Naive thymus-derived CD8-positive, alpha-beta T cell (primary cell): Measurements from ENCODE around the gene SLC25A45. TPM values are rescaled to one million over a fixed set of nuclear protein-coding genes. Genes with fewer than 3 reads are reported as not detected.
A peak's percentile ranks its signal among the peaks of the same experiment; 100 is the strongest.

ENCODE experiments used
- ATAC-seq, 2 donors: fragments of 150-1000 bp; cut with Tn5 transposase in 1 of 2; sonication (Bioruptor Pico), chemical (Tn5 transposase) in 1 of 2; 1 replicate in 1 of 2; 2 replicates in 1 of 2; pipeline ENCODE4 v1.10.0; 2021; ENCODE audit warnings: mild to moderate bottlenecking in 2 of 2, moderate library complexity in 2 of 2
- POLR2A ChIA-PET: fragments of 350-600 bp; sonication (Branson Sonifier 250); formaldehyde crosslinking; loops from one replicate; lab custom pipeline; 2021; ENCODE audit warnings: antibody characterized with exemption; lab: Charles Lee
- DNase-seq, 10 donors: peaks; one replicate each; pipeline versions ENCODE4 v3.0.0 to v3.0.0-alpha.2; 2020 to 2022
- H3K27ac Mint-ChIP-seq, 10 donors: one replicate each; pipeline ENCODE4 v1.8.0; 2020 to 2022; ENCODE audit warnings: mild to moderate bottlenecking in 10 of 10, mixed read lengths in 10 of 10, moderate library complexity in 4 of 10, inconsistent platforms in 1 of 10
- H3K27me3 Mint-ChIP-seq, 5 donors: one replicate each; pipeline ENCODE4 v1.8.0; 2021 to 2022; ENCODE audit warnings: mixed read lengths in 5 of 5
- H3K36me3 Mint-ChIP-seq, 3 donors: one replicate each; pipeline ENCODE4 v1.8.0; 2020 to 2022; ENCODE audit warnings: mixed read lengths in 3 of 3, mild to moderate bottlenecking in 2 of 3, inconsistent platforms in 1 of 3
- H3K4me1 Mint-ChIP-seq, 4 donors: one replicate each; pipeline ENCODE4 v1.8.0; 2021 to 2022; ENCODE audit warnings: mixed read lengths in 4 of 4
- H3K4me3 Mint-ChIP-seq, 10 donors: one replicate each; pipeline ENCODE4 v1.8.0; 2020 to 2022; ENCODE audit warnings: mild to moderate bottlenecking in 10 of 10, mixed read lengths in 10 of 10, moderate library complexity in 6 of 10, inconsistent platforms in 1 of 10
- H3K9me3 Mint-ChIP-seq, 9 donors: one replicate each; pipeline ENCODE4 v1.8.0; 2020 to 2022; ENCODE audit warnings: mixed read lengths in 9 of 9, mild to moderate bottlenecking in 3 of 9, inconsistent platforms in 1 of 9, moderate library complexity in 1 of 9
- polyA plus RNA-seq, 3 donors: library from polyadenylated mRNA; unstranded; fragments of 300-500 nt; fragmentation: Illumina TruSeq; gene quantifications; one replicate each; pipeline ENCODE4 v1.2.3, GENCODE V29; 2021
- total RNA-seq, 8 experiments: library from RNA in 2 of 8; stranded (reverse) in 2 of 8; gene quantifications; one replicate each; pipeline ENCODE4 v1.2.3 and lab custom pipeline; 2021 to 2026

SLC25A45 gene
- total and polyA plus RNA-seq, 5 experiments from 2014 or later, result 10.8 to 23.4 (median 19.2) TPM

- Mint-ChIP-seq H3K4me3 (peak overlapping the region in 8 of 10 donors; percentile 14 to 81 (median 36)), H3K36me3 (peaks cover 0 to 13% (median 0%) of the 10 kb centered on the region in 3 donors), H3K27me3 (no peaks in the 10 kb centered on the region), H3K4me1 (peaks cover 27 to 53% (median 40%) of the 10 kb centered on the region in 4 donors), H3K27ac (peak overlapping the region; percentile 48 to 99 (median 76)), H3K9me3 (no peaks in the 10 kb centered on the region)
- ATAC-seq (no peak), DNase-seq (no peak)
- POLR2A ChIA-PET, result interaction anchor here (1.0 to 17.5 kb wide), 3 partner anchors 40 to 124 kb away, joined by 3 to 396 read pairs (median 280); partner anchors contain the start of genes MALAT1 and NEAT1
Observed at GRCh38 chr11:65379698-65380459, 2.6 kb downstream of the SLC25A45 start.

- ATAC-seq (no peak), DNase-seq (no peak)
- no peaks in the 10 kb centered on the region for H3K27me3 Mint-ChIP-seq
- no peaks in the 10 kb centered on the region for H3K9me3 Mint-ChIP-seq
- peaks cover 20 to 45% (median 33%) of the 10 kb centered on the region in 4 donors for H3K4me1 Mint-ChIP-seq
- peak overlapping the region in 1 of 10 donors; percentile 22 for H3K4me3 Mint-ChIP-seq
- peak overlapping the region in 5 of 10 donors; percentile 4 to 63 (median 55) for H3K27ac Mint-ChIP-seq
- H3K36me3 Mint-ChIP-seq, result peaks cover 0 to 13% (median 0%) of the 10 kb centered on the region in 3 donors
- POLR2A ChIA-PET, result interaction anchor here (0.8 to 17.5 kb wide), 4 partner anchors 15 to 124 kb away, joined by 3 to 396 read pairs (median 142); partner anchors contain the start of genes MALAT1 and NEAT1
Observed at GRCh38 chr11:65378928-65379638, 3.4 kb downstream of the SLC25A45 start.

- no peaks in the 10 kb centered on the region for H3K27me3 Mint-ChIP-seq
- no peak for ATAC-seq
- H3K36me3 Mint-ChIP-seq, result peaks cover 0 to 13% (median 0%) of the 10 kb centered on the region in 3 donors
- H3K9me3 Mint-ChIP-seq, result no peaks in the 10 kb centered on the region
- H3K4me3 Mint-ChIP-seq, result no peak overlapping the region
- H3K4me1 Mint-ChIP-seq, result peaks cover 16 to 38% (median 26%) of the 10 kb centered on the region in 4 donors
- no peak for DNase-seq
- POLR2A ChIA-PET, result interaction anchor here (0.7 to 17.5 kb wide), 5 partner anchors 9 to 125 kb away, joined by 3 to 396 read pairs (median 3); partner anchors contain the start of genes MALAT1 and NEAT1
- peak overlapping the region in 9 of 10 donors; percentile 20 to 76 (median 59) for H3K27ac Mint-ChIP-seq
Observed at GRCh38 chr11:65378208-65378927, 4.1 kb downstream of the SLC25A45 start.

- H3K4me1 Mint-ChIP-seq, result peaks cover 10 to 32% (median 20%) of the 10 kb centered on the region in 4 donors
- POLR2A ChIA-PET, result interaction anchor here (0.7 to 17.5 kb wide), 4 partner anchors 9 to 126 kb away, joined by 3 to 396 read pairs (median 142); partner anchors contain the start of genes MALAT1 and NEAT1
- ATAC-seq, result no peak
- DNase-seq, result no peak
- H3K36me3 Mint-ChIP-seq, result peaks cover 0 to 13% (median 0%) of the 10 kb centered on the region in 3 donors
- H3K27ac Mint-ChIP-seq, result peak overlapping the region in 8 of 10 donors; percentile 28 to 78 (median 64)
- H3K27me3 Mint-ChIP-seq, result no peaks in the 10 kb centered on the region
- H3K9me3 Mint-ChIP-seq, result no peaks in the 10 kb centered on the region
- no peak overlapping the region for H3K4me3 Mint-ChIP-seq
Observed at GRCh38 chr11:65377777-65378176, 4.7 kb downstream of the SLC25A45 start.

- H3K27me3 Mint-ChIP-seq, result no peaks in the 10 kb centered on the region
- peaks cover 0 to 13% (median 0%) of the 10 kb centered on the region in 3 donors for H3K36me3 Mint-ChIP-seq
- POLR2A ChIA-PET, result interaction anchor here (15.0 kb wide), 1 partner anchor 43 kb away, joined by 280 read pairs; the partner anchor contains the start of gene NEAT1
- no peak overlapping the region for H3K4me3 Mint-ChIP-seq
- DNase-seq (no peak), ATAC-seq (no peak)
- H3K9me3 Mint-ChIP-seq, result no peaks in the 10 kb centered on the region
- peaks cover 6 to 25% (median 14%) of the 10 kb centered on the region in 4 donors for H3K4me1 Mint-ChIP-seq
- H3K27ac Mint-ChIP-seq, result peak overlapping the region in 3 of 10 donors; percentile 28 to 74 (median 68)
Observed at GRCh38 chr11:65377036-65377435, 5.4 kb downstream of the SLC25A45 start.

- Mint-ChIP-seq H3K4me1 (peaks cover 6 to 18% (median 11%) of the 10 kb centered on the region in 4 donors), H3K4me3 (no peak overlapping the region), H3K27me3 (no peaks in the 10 kb centered on the region), H3K27ac (peak overlapping the region in 1 of 10 donors; percentile 59), H3K9me3 (no peaks in the 10 kb centered on the region), H3K36me3 (peaks cover 0 to 13% (median 0%) of the 10 kb centered on the region in 3 donors)
- no peak for ATAC-seq
- no peak for DNase-seq
- POLR2A ChIA-PET, result interaction anchor here (0.6 to 1.0 kb wide), 5 partner anchors 9 to 329 kb away, joined by 3 to 6 read pairs (median 3); partner anchors contain the start of gene EHBP1L1
Observed at GRCh38 chr11:65376138-65376713, 6.2 kb downstream of the SLC25A45 start.

GRCh38 chr11:65375012-65375411 is 7.4 kb downstream of the SLC25A45 start:
- no peak overlapping the region for H3K4me3 Mint-ChIP-seq
- no peak for ATAC-seq
- H3K36me3 Mint-ChIP-seq, result peaks cover 0 to 12% (median 0%) of the 10 kb centered on the region in 3 donors
- H3K9me3 Mint-ChIP-seq, result no peaks in the 10 kb centered on the region
- POLR2A ChIA-PET, result interaction anchor here (0.6 to 1.6 kb wide), 2 partner anchors 13 to 404 kb away, joined by 5 read pairs; no protein-coding TSS in a partner anchor
- H3K27ac Mint-ChIP-seq, result peak overlapping the region in 3 of 10 donors; percentile 43 to 73 (median 59)
- H3K4me1 Mint-ChIP-seq, result peaks cover 1 to 12% (median 6%) of the 10 kb centered on the region in 4 donors
- no peak for DNase-seq
- H3K27me3 Mint-ChIP-seq, result no peaks in the 10 kb centered on the region

- no peaks in the 10 kb centered on the region for H3K27me3 Mint-ChIP-seq
- POLR2A ChIA-PET, result interaction anchor here (0.9 to 1.6 kb wide), 3 partner anchors 14 to 125 kb away, joined by 3 to 5 read pairs (median 5); partner anchors contain the start of gene MALAT1
- DNase-seq (no peak), ATAC-seq (no peak)
- H3K4me1 Mint-ChIP-seq, result peaks cover 0 to 12% (median 4%) of the 10 kb centered on the region in 4 donors
- no peaks in the 10 kb centered on the region for H3K9me3 Mint-ChIP-seq
- peak overlapping the region in 6 of 10 donors; percentile 3 to 56 (median 40) for H3K27ac Mint-ChIP-seq
- no peak overlapping the region for H3K4me3 Mint-ChIP-seq
- peaks cover 0 to 11% (median 0%) of the 10 kb centered on the region in 3 donors for H3K36me3 Mint-ChIP-seq
Observed at GRCh38 chr11:65373839-65374580, 8.4 kb downstream of the SLC25A45 start.

GRCh38 chr11:65370659-65371049 is 11.8 kb downstream of the SLC25A45 start:
- Mint-ChIP-seq H3K36me3 (peaks cover 0 to under 1% (median 0%) of the 10 kb centered on the region in 3 donors), H3K4me3 (no peak overlapping the region), H3K9me3 (no peaks in the 10 kb centered on the region), H3K4me1 (peaks cover 0 to 6% (median 3%) of the 10 kb centered on the region in 4 donors), H3K27ac (peak overlapping the region in 3 of 10 donors; percentile 45 to 85 (median 65)), H3K27me3 (no peaks in the 10 kb centered on the region)
- DNase-seq (no peak), ATAC-seq (no peak)
- POLR2A ChIA-PET, result interaction anchor here (0.7 to 1.7 kb wide), 4 partner anchors 11 to 512 kb away, joined by 3 to 6 read pairs (median 5); partner anchors contain the start of gene SLC25A45

- no peak overlapping the region for H3K4me3 Mint-ChIP-seq
- no peaks in the 10 kb centered on the region for H3K27me3 Mint-ChIP-seq
- peak in 3 of 10 donors; percentile 66 to 71 (median 68) for DNase-seq
- H3K36me3 Mint-ChIP-seq, result no peaks in the 10 kb centered on the region
- no peak overlapping the region for H3K27ac Mint-ChIP-seq
- no peaks in the 10 kb centered on the region for H3K9me3 Mint-ChIP-seq
- POLR2A ChIA-PET, result interaction anchor here (1.3 kb wide), 1 partner anchor 57 kb away, joined by 3 read pairs; the partner anchor contains the start of gene NEAT1
- H3K4me1 Mint-ChIP-seq, result peaks cover 0 to 18% (median 4%) of the 10 kb centered on the region in 4 donors
- ATAC-seq, result peak; percentile 68 to 87
Observed at GRCh38 chr11:65366340-65366773, 16.1 kb downstream of the SLC25A45 start.
